ENCODE measurements around the gene TEX52. TPM values are rescaled to one million over a fixed set of nuclear protein-coding genes. Genes with fewer than 3 reads are reported as not detected.

The TEX52 gene
- total RNA-seq, 1 experiment from 2014 or later = not detected

DNA sequence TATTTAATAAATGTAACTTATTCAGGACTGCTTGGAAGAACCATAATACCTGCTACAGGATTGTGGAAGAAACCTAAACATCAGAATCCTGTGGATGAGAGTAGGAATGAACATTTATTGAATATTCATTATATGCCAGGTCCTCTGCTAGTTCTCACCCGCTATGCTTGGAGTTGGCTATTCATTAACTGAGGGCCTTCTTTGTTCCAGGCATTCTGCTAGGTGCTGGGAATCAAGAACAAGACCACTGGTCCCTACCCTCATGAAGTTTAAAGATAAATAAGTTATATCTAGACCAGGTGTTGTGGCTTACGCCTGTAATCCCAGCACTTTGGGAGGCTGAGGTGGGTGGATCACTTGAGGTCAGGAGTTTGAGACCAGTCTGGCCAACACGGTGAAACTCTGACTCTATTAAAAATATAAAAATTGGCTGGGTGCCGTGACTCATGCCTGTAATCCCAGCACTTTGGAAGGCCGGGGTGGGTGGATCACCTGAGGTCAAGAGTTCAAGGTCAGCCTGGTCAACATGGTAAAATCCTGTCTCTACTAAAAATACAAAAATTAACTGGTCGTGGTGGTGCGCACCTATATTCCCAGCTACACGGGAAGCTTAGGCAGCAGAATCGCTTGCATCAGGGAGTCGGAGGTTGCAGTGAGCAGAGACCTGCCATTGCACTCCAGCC lies 30.1 kb upstream of the TEX52 start:
- Mint-ChIP-seq H3K27me3 (ENCODE audit: unreplicated experiment) (no peaks in the 10 kb centered on the region), H3K36me3 (ENCODE audit: insufficient read depth, unreplicated experiment) (peaks cover 56% of the 10 kb centered on the region), H3K4me3 (ENCODE audit: low read depth, unreplicated experiment) (no peak overlapping the region), H3K27ac (ENCODE audit: unreplicated experiment) (no peak overlapping the region), H3K9me3 (ENCODE audit: low read depth, unreplicated experiment) (no peaks in the 10 kb centered on the region), H3K4me1 (ENCODE audit: low read depth, unreplicated experiment) (peaks cover 25% of the 10 kb centered on the region)
- intact Hi-C loops (cut with micrococcal nuclease; ENCODE audit: unreplicated experiment) = no loop called here
- TF ChIP-seq, protein P1, sequence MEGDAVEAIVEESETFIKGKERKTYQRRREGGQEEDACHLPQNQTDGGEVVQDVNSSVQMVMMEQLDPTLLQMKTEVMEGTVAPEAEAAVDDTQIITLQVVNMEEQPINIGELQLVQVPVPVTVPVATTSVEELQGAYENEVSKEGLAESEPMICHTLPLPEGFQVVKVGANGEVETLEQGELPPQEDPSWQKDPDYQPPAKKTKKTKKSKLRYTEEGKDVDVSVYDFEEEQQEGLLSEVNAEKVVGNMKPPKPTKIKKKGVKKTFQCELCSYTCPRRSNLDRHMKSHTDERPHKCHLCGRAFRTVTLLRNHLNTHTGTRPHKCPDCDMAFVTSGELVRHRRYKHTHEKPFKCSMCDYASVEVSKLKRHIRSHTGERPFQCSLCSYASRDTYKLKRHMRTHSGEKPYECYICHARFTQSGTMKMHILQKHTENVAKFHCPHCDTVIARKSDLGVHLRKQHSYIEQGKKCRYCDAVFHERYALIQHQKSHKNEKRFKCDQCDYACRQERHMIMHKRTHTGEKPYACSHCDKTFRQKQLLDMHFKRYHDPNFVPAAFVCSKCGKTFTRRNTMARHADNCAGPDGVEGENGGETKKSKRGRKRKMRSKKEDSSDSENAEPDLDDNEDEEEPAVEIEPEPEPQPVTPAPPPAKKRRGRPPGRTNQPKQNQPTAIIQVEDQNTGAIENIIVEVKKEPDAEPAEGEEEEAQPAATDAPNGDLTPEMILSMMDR (IDR thresholded peaks at IDR 0.05; ENCODE audit: unreplicated experiment) = no peak
- BruUV-seq (replicated peaks) = no TSS peak
- DNase-seq = no peak
- CTCF ChIA-PET = no interaction called here

DNA sequence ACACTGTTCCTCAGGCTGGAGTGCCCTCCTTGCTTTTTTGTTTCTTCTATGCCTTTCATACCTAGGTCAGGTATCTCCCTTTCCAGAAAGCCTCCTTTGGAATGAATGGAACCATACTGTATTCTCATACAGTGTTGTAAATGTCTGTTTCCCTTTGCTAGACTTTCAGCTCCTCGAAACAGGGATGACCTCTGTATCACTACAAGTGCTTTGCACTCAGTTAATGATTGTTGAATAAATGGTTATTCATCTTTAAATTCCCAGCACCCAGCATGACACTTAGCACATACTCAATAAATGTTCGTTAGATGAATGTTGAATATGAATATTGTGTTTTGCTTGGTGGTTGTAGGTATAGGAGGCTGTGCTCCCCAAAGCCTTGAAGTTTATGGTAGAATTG lies 28.0 kb upstream of the TEX52 start:
- Mint-ChIP-seq H3K27ac (ENCODE audit: unreplicated experiment) (no peak overlapping the region), H3K4me3 (ENCODE audit: low read depth, unreplicated experiment) (no peak overlapping the region), H3K27me3 (ENCODE audit: unreplicated experiment) (no peaks in the 10 kb centered on the region), H3K36me3 (ENCODE audit: insufficient read depth, unreplicated experiment) (peaks cover 35% of the 10 kb centered on the region), H3K9me3 (ENCODE audit: low read depth, unreplicated experiment) (no peaks in the 10 kb centered on the region), H3K4me1 (ENCODE audit: low read depth, unreplicated experiment) (peaks cover 16% of the 10 kb centered on the region)
- CTCF ChIA-PET = interaction anchor here (0.7 to 1.7 kb wide), 10 partner anchors 27 to 760 kb away, joined by 3 to 11 read pairs (median 6); no protein-coding TSS in a partner anchor
- BruUV-seq (replicated peaks) = no TSS peak
- DNase-seq = no peak
- TF ChIP-seq, protein P1 (IDR thresholded peaks at IDR 0.05; ENCODE audit: unreplicated experiment) = no peak
- intact Hi-C loops (cut with micrococcal nuclease; ENCODE audit: unreplicated experiment) = no loop called here

DNA sequence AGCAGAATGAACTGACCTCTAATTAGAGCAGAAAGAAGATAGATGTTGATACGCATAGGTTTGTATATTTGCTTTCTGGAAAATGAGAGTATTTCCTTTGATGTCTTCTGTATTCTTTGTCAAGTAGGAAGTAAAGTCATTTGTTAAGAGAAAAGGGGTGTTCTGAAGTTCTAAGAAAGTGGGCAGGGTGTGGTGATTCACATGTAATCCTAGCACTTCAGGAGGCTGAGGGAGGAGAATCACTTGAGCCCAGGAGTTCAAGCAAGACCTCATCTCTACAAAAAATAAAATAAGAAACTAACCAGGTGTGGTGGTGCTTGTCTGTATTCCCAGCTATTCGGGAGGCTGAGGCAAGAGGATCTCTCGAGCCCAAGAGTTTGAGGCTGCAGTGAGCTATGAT lies 23.0 kb upstream of the TEX52 start:
- Mint-ChIP-seq H3K4me3 (ENCODE audit: low read depth, unreplicated experiment) (no peak overlapping the region), H3K9me3 (ENCODE audit: low read depth, unreplicated experiment) (no peaks in the 10 kb centered on the region), H3K27ac (ENCODE audit: unreplicated experiment) (no peak overlapping the region), H3K36me3 (ENCODE audit: insufficient read depth, unreplicated experiment) (peaks cover 45% of the 10 kb centered on the region), H3K27me3 (ENCODE audit: unreplicated experiment) (no peaks in the 10 kb centered on the region), H3K4me1 (ENCODE audit: low read depth, unreplicated experiment) (peaks cover 29% of the 10 kb centered on the region)
- TF ChIP-seq, protein P1 (IDR thresholded peaks at IDR 0.05; ENCODE audit: unreplicated experiment) = no peak
- CTCF ChIA-PET = no interaction called here
- intact Hi-C loops (cut with micrococcal nuclease; ENCODE audit: unreplicated experiment) = no loop called here
- no peak for DNase-seq
- BruUV-seq (replicated peaks) = no TSS peak

DNA sequence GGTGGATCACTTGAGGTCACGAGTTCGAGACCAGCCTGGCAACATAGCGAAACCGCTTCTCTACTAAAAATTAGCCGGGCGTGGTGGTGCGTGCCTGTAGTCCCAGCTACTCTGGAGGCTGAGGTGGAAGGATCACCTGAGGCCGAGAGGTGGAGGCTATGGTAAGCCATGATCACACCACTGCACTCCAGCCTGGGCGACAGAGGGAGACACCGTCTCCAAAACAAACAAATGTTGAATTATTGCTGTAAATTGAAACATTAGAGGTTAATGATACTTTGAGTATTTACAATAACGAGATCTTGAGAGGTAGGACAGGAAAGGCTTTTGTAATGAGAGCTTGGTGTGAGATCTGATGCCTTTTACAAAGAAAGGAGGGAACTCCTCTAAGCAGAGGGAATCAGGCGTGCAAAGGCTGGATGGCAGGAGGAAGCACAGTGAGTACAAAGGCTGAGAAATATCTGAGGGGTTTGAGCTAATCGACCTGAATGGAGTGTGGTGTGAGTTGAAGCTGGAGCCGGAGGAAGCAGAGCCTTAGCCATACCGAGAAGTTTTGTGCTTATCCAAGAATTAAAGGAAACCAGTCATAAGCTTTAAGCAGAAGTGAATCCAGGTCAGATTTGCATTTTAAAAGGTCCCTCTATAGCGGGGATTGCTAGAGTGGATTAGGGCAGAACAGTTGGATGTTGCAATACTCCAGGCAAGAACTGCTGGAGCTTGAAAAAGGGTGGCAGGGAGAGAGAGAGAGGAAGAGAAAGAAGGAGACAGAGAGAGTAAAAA lies 21.3 kb upstream of the TEX52 start:
- peak overlapping the region; percentile 87 for H3K27ac Mint-ChIP-seq (ENCODE audit: unreplicated experiment)
- no peaks in the 10 kb centered on the region for H3K27me3 Mint-ChIP-seq (ENCODE audit: unreplicated experiment)
- TF ChIP-seq, protein P1 (IDR thresholded peaks at IDR 0.05; ENCODE audit: unreplicated experiment) = no peak
- peaks cover 22% of the 10 kb centered on the region for H3K4me1 Mint-ChIP-seq (ENCODE audit: low read depth, unreplicated experiment)
- peak overlapping the region; percentile 75 for H3K4me3 Mint-ChIP-seq (ENCODE audit: low read depth, unreplicated experiment)
- intact Hi-C loops (cut with micrococcal nuclease; ENCODE audit: unreplicated experiment) = no loop called here
- no TSS peak for BruUV-seq (replicated peaks)
- CTCF ChIA-PET = interaction anchor here (2.3 to 2.5 kb wide), 2 partner anchors 12 to 163 kb away, joined by 8 to 9 read pairs; partner anchors contain the start of gene TULP3
- DNase-seq = no peak
- H3K36me3 Mint-ChIP-seq (ENCODE audit: insufficient read depth, unreplicated experiment) = peaks cover 39% of the 10 kb centered on the region
- no peaks in the 10 kb centered on the region for H3K9me3 Mint-ChIP-seq (ENCODE audit: low read depth, unreplicated experiment)
